GM12801 (cell line): ENCODE data around the gene LURAP1L.

Experiments
- TF ChIP-seq, protein P1 (sequence below): IDR thresholded peaks from one replicate; pipeline ENCODE4 v1.5.1; 2011; ENCODE audit warnings: control low read depth; ENCODE audit not compliant: insufficient read length; ENCODE audit errors: extremely low read depth

LURAP1L gene

DNA sequence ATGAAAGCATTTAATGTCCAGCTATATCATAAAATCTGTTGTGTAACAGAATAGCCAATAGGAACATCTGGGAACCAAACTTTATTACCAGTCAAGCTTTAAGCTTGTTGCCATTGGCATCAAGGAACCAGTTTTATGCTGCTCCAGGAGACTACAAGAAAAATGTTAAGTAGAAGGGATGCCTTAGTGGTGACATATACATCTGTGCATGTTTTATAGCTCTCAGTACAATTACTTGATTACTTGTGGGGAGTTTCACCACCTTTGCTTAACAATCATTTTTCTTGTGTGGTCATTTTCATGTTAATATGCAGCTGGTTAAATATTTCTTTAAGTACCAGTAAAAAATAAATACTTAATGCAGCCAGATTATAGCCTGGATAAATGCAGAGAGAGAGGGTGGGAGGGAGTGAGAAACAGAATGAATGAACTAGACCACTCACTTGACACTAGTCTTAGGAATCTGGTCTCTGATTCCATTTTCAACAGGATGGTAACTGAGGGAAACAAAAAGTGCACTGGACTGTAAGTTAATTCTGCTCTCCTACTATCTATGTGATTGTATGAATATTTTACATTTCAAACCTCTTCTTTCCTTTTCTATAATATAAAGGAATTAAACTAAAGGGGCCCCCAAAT is 35.7 kb upstream of the LURAP1L start:
- TF ChIP-seq, protein P1, sequence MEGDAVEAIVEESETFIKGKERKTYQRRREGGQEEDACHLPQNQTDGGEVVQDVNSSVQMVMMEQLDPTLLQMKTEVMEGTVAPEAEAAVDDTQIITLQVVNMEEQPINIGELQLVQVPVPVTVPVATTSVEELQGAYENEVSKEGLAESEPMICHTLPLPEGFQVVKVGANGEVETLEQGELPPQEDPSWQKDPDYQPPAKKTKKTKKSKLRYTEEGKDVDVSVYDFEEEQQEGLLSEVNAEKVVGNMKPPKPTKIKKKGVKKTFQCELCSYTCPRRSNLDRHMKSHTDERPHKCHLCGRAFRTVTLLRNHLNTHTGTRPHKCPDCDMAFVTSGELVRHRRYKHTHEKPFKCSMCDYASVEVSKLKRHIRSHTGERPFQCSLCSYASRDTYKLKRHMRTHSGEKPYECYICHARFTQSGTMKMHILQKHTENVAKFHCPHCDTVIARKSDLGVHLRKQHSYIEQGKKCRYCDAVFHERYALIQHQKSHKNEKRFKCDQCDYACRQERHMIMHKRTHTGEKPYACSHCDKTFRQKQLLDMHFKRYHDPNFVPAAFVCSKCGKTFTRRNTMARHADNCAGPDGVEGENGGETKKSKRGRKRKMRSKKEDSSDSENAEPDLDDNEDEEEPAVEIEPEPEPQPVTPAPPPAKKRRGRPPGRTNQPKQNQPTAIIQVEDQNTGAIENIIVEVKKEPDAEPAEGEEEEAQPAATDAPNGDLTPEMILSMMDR, result no peak

DNA sequence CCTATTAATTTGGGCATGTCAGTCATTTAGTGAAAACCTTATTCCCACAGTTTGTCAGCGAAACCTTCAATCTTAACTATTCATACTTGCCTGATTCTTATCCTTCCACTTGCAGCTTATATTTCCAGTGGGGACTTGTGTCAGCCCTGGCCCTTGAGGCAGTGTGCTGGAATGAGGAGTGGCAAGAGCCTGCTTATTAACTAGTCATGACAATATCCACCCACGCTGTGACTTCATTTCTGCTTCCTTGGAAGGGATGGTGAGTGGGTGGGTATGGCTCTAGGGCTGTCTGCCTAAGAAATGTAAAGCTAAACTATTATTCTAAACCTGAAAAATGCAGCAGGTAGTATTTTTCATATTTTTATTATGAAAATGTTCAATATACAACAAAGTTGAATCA is 34.0 kb upstream of the LURAP1L start:
- TF ChIP-seq, protein P1, result no peak

DNA sequence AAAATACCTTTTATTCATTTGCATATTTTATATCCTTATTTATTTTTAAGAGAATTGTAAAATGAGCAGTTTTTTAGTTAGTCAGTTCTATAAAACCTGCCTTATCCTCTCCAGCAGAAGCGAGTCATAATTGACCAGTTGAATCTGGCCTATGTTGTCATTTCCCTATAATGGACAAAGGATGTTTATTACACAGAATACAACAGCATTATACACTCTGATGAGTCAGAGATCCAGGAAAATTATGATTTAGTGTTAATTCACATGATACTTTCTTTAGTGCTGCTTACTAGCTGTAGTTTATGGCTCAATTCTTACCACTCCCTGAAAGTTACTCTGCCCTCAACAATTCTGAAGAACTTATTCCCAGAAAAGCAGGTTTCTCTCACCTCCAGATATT is 26.8 kb upstream of the LURAP1L start:
- TF ChIP-seq, protein P1, result no peak

DNA sequence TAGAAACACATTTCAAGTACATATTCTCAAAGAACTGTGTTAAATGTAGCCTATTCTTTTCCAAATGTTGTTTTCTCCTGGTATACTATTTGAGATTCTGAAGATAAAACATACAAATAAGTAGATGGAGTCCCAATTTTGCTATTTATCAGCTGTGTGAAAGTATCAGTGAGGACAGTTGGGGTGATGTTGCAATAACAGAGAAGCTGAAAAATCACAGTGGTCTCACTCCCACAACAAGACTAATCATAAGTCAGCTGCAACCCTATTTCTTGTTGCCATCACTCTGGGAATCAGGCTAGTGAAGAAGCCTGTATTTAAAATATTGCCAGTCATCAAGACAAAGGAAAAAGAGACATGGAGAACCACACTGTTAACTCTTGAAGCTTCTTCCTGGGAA is 25.9 kb upstream of the LURAP1L start:
- TF ChIP-seq, protein P1, result no peak

DNA sequence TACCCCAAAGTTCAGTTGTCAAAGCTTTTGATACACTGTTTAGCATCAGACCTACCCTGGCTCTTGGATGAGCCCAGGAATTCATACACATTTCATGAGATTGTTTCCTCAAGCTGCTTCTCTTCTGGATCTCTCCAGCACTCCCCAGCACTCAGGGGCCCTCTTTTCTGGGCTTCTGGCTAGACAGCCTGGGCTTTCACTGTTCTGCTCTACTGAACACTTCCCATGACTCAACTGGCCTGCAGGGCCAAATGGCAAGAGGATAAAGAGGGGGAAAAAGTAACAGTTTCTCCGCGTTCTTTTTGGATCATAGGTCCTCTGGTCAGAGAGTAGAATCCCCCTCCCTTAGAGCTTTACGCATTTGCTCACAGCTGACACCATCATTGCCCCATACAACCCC is 20.9 kb upstream of the LURAP1L start:
- TF ChIP-seq, protein P1, result no peak

DNA sequence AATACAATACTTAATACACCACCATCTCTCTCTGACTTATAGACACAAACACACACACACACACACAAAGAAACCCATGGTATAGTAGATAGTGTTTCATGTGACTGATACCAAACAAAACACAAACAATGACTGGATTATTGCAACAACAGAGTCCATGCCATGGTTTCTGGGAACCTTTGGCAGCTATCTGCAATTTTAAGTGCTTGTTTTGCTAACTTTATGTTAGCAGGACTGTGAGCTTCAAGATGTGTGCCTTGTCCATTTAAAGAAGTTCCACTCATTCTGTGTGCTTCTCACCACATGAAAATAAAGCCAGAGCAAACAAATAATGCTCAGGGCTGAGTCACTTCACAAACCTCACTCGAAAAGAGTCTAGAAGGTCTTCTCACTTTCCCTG is 15.1 kb upstream of the LURAP1L start:
- TF ChIP-seq, protein P1, result no peak

DNA sequence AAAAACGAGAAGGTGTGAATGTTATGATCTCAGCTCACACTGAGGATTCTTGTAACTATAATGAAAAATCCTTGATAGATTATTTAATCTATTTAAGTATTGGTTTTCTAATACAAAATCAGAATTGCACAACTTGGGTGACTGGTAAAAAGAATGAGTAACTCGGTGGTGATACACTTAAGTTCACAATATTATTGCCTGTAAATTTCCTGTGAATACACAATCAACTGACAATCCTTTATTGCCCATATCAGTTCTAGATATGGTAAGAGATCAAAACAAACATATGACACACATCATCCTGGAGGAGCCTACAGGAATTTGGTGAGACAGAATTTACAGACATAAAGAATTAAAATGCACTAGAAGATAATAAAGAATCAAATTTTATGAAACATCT is 14.1 kb upstream of the LURAP1L start:
- TF ChIP-seq, protein P1, result no peak
